ENCODE measurements around the gene SPTBN5.

DNA sequence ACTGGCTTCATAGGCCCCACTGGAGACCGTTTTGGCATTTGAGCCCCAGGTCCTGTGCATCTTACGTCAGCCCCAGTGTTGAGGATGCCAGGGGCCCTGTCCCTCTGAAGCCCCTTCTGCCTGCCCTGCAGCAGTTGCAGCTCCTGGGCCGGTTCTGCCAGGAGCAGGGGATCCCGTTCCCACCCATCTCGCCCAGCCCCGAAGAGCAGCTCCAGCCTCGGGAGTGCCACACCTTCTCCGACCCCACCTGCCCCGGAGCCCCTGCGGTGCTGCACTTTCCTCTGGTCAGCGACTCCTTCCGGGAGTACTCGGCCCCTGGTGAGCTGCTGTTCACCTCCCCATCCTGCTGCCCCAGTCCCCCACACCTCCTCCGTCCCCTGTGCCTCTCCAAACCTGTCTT, 46.6 kb downstream of the SPTBN5 start:
- TF ChIP-seq CTCF (conservative IDR thresholded peaks at IDR 0.05; ENCODE audit: low read length) (no peak), EZH2phosphoT487 (IDR thresholded peaks at IDR 0.05; ENCODE audit: borderline replicate concordance) (no peak)

All from Loucy (cell line).